SW 1271 (cell line): ENCODE data around the gene CFC1B.
"Not testable (repeated sequence)": the region's sequence is repeated elsewhere in the genome, so short reads cannot be mapped to it uniquely, and the experiment has no call there.

Source experiments
- DNase-seq, 2 experiments: peaks; one replicate each; lab custom pipeline; 2025; lab: John Stamatoyannopoulos, UW

The CFC1B gene

DNA sequence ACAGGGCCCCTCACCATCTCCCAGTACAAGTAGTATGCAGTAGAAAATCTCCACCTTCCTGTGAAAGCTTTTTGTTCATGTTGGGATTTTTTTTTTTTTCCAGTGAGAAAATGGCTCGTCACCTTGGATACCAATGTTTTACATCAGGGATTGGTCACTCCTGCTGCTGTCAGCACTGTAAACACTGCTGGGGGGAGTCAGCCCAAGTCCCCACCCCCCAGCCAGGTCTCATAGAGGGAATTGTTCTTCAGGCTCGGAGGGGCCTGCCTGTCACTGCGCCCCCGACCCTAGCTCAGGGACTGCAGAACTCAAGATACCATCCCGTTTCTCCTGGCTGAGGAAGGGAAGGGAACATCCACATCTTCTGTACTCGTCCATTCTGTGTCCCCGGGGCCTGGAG lies at the start of gene CFC1B:
TSS of gene CFC1B (plus strand) at position 231 of the 400 bp plus-strand sequence. CDS start 263 bp downstream, outside the sequence.
- DNase-seq: not testable (repeated sequence)

DNA sequence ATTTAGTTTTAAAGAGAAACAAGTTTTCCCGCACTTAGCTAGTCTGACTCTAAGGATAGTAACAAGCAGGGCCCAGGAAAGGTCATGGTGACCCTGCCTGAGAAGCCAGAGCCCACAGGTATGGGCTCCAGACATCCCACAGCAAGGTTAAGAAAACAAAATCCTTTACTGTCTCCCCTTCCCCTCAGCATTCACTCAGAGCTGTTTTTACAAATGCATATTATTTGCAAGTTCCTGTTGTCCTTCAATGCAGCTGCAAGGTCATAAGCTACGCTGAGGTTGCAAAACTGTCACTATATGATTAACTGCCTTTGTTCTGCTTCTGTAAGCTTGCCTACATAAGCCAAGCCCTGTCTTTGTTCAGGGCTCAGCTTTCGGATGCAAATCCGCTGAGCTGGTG lies 29.9 kb upstream of the CFC1B start:
- not testable (repeated sequence) for DNase-seq

- not testable (repeated sequence) for DNase-seq
These were observed 11.8 kb upstream of the CFC1B start, which contains the start of gene POTEI for GRCh38 chr2:130509228-130509627. Gene POTEI (minus strand): TSS chr2:130509328. CDS start chr2:130509235, 93 bp downstream.

DNA sequence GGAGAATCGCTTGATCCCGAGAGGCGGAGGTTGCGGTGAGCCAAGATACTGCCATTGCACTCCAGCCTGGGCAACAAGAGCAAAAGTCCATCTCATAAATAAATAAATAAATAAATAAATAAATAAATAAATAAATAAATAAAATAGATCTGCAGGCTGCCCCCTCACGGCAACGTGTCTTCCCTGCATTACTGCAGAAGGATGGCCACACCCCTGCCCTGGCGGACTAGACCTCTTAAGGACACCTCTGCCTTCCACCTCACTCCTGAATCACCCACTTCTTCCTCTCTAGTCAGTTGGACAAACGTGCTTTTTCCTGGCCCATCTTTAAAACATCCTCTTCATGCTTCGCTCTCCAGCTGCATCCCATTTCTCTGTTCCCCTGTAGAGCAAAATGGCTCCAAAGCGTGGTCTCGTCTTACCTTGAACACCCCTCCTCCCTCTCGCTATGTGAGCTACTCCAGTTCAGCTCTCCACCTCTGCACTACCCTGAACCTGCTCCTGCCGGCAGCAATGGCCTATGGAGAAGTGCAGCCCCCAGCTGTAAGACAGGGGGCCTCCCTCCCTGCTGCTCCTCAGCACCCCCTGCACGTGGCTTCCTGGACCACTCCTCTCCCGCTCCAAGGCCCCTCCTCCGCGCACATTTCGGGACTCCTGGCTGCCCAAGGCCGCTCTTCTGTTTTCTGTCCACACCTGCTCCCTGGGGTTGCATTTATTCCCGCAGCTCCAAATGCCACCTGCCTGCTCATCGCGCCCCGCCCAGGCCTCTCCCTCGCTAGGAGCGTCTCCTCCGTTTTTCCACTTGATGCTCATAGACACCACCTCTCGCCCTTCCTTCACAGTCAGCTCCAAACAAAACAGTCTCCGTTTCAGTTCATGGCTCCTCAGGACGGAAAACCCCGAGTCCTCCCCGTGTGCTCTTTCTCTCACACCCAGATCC lies 9.9 kb upstream of the CFC1B start:
- not testable (repeated sequence) for DNase-seq

- not testable (repeated sequence) for DNase-seq
These were observed 9.1 kb upstream of the CFC1B start for GRCh38 chr2:130511747-130512451.

DNA sequence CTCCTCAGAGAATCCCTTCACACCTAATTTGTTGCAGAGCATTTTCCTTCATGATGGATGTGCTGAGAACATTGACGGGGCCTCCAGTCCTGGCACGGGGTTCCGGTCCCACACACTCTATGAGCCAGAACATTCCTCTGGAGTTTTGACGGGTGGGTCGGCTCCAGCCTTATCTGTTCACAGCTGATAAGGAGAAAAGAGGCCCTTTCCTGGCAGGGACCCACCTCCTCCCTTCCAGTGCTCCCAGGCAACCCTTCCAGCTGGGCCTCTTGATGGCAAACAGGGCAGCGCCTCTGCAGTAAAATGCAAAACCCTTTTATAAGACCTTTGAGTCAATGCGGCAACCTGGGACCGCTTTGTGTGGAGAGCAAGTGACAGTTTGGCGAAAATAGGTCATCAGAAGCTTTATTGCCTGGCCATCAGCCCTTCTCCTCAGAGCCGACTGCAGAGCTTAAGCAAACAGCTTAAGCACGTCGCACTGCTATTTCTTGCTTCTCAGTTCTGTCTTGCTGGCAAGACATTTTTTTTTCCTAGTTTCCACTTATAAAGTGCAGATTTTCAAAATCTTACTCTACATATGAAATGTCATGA lies 2.4 kb upstream of the CFC1B start:
- DNase-seq: not testable (repeated sequence)

GRCh38 chr2:130522390-130522789 lies 1.4 kb downstream of the CFC1B start:
- DNase-seq: not testable (repeated sequence)

- not testable (repeated sequence) for DNase-seq
These were observed 6.4 kb downstream of the CFC1B start for GRCh38 chr2:130527365-130527967.

DNA sequence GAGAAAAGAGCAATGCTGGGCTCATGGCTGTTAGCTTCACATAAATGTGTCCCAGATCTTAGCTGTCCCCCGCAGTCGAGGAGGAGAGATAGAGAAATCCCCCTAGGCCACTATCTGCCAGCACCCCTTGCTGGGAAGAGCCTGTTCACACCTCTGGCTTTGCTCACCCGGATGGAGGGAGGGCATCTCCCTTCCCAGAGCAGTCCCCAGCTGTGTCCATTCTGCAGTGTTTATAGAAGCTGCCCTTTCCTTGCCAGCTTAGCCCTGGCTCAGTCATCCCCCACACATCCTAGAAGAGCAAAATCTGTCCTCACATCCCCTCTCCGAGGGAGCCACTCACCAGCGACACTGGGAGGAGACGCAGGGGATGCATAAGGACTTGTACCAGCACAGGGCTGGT lies 8.5 kb downstream of the CFC1B start:
- not testable (repeated sequence) for DNase-seq

- not testable (repeated sequence) for DNase-seq
These were observed 9.2 kb downstream of the CFC1B start for GRCh38 chr2:130530212-130530611.

GRCh38 chr2:130531225-130531624 lies 10.2 kb downstream of the CFC1B start:
- not testable (repeated sequence) for DNase-seq

DNA sequence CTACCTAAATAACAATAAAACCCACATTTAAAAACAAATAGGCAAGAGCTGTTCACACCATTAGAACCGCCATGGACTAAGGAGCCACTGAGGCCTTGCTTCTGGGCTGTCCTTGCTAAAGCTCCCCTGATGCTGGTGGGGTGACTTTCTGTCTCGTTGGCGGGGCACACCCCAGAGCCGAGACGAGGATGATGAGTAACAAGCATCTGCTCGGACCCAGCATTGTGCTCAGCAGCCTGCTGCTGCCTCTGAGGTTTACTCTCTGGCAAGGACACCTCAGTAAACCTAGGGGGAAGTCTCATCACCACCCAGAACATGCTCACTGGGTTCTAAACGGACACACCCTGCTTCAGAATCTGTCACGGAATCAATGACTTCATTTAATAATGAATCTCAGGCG lies 10.7 kb downstream of the CFC1B start:
- DNase-seq: not testable (repeated sequence)

DNA sequence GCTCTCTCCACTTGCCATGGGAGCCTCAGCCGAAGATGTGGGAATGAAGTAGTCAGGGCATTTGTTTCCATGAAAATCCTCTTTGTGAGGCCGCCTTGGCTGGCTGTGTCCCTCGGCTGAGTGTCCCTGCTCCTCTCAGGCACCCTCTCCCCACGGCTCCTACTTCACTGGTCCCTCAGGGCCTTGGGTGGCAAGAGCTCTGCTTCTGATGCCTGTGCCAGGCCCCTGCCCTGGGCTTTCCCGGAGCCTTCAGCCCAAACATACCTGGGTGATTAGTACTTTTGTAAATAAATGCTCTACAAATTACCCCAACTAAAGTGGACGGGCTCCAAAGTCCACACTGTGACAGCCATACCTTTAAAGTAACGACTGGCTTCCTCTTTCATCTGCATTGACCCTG lies 15.6 kb downstream of the CFC1B start:
- DNase-seq: not testable (repeated sequence)

DNA sequence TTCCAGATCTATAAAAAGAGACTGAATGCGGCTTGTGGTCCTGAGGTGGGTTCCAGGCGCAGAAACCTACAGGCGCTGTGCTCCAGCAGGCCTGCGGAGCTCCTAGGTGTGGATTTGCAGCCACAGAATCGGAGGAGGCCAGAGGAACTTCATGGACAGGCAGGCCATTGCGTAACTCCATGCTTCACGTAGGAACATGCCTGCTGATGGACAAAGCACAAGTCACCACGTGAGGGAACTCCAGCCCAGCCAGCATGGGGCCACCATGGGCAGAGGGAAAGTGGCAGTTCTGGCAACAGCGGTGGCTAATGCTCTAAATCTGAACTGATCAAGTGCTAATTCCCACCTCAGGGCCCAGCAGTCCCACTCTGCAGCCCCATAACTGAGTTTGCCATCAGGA lies 17.2 kb downstream of the CFC1B start:
- DNase-seq: not testable (repeated sequence)

DNA sequence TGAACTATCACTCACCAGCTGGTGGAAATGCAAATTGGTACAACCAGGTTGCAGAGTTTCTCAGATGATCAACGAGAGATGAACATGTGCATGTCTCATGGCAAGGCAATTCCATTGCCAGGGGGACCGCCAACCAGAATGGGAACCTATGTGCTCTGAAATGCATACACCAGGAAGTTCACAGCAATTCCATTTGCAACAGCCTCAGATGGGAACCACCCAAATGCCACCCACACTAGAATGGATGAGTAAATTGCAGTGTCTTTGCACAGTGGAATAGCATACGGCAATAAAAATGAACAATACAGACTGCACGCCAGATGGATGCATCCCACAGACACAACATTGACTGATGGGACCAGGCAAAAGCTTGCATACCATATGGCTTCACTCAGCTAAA lies 21.8 kb downstream of the CFC1B start:
- not testable (repeated sequence) for DNase-seq

GRCh38 chr2:130543785-130544528 lies 22.9 kb downstream of the CFC1B start:
- DNase-seq: not testable (repeated sequence)

- DNase-seq: not testable (repeated sequence)
These were observed 24.0 kb downstream of the CFC1B start for GRCh38 chr2:130544978-130545377.

DNA sequence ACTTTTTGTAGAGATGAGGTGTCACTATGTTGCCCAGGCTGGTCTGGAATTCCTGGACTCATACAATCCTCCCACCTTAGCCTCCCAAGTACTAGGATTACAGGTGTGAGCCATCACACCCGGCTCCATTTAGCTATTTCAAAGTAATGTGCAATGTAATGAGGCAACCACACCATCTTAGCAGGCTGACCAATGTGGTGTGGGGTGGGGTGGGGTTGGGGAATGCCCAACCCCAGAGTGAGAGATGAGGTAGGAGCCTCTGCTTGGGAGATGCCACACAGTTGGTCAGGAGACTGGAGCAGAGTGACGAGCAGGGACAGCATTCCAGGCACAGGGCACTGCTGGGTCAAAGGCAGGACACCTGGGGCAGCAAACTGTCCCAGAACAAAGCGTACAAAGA lies 27.4 kb downstream of the CFC1B start:
- not testable (repeated sequence) for DNase-seq

DNA sequence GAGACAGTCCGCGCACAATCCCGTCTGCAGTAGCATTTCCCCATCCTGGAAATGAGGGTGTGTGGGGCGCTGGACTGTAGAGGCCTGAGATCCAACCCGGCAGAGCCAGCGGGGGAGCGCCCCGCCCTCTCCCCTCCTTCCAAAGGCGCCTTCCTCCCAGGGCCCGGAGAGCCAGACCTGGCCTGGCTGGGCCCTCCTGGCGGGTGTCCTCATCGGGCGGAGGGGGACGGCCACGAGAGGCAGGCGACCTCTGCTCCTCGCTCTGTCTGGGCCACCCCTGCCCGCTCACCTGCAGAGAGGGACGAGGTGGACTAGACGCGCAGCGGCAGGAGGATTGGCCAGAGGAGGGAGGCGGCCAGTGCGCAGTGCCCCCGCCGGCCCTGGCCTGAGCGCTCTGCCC lies 28.5 kb downstream of the CFC1B start:
- DNase-seq: not testable (repeated sequence)

GRCh38 chr2:130554178-130554577 lies 33.2 kb downstream of the CFC1B start:
- DNase-seq: not testable (repeated sequence)

DNA sequence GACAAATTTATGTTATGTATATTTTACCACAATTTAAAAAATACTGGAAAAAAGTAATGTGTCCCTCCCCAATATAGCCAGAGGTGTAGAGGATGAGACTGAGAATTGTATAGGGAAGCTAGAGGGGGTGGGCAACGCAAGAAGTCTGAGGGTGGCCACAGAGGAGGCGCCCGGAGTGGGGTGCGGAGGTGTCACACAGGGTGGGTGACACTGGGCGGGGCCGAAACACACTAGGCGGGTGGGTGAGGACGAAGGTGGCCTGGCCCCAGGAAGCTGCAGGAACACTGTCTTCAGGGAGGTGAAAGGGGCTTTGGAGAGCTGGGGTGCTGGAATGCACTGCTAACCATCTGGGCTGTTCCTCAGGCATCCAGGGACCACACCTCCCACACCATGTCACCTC lies 35.4 kb downstream of the CFC1B start:
- not testable (repeated sequence) for DNase-seq
